HG03039 (cell line): ENCODE results near the gene CEP63.

Experiments used
- ATAC-seq: cut with Tn5 transposase; IDR thresholded peaks from one replicate; pipeline ENCODE4 v1.9.1; 2021; ENCODE audit warnings: mild to moderate bottlenecking, moderate library complexity; ENCODE audit not compliant: unreplicated experiment

Gene CEP63

GRCh38 chr3:134466331-134466730 lies 19.5 kb upstream of the CEP63 start:
- ATAC-seq, result no peak

DNA sequence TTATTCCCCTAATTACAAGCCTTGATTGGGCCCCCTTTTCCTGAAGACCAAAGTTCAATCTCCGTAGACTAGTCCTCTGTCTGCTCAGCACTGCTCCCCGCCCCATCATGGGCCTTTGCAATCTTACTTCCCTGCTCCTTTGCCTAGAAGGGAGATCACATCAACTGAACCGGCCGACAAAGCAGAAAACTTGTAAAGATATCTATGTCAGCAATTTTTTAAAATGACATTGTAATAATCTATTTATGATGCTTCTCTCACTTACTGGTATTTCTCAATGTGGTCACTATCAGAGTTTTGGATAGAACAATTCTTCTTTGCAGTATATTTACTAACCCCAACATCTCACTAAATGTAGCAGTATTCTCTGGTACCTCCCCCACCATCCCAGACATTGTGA lies 17.3 kb upstream of the CEP63 start:
- ATAC-seq, result no peak

DNA sequence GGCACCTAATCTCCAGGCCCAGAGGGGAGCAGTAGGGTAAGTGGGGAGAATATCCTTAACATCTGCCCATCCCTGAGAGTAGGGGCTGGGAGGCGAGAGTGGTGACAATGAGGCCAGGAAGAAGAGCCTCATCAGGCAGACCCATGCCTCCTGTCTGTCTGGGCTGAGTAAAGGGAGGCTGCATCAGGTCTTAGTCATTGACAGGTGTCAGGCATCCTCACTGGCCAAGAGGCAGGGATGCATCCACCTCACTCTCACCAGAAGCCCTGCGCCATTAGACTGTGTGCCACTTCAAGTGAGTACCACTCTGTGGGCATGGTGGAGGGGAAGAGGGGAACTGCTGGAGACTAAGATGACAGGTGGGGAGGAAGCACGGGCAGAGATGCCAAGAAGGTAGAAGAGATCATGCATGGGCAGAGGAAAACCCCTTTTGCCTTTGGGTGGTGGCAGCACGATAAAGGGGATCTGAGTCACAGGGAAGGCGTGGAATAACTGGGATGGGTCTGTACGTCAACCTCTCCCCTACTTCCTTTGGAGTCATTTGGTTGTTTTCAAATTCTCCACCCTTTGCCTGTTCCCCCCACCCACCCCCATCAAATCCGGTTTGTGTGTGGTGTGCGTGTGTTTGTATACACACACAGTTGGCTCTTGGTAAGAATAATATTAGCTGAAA lies 14.2 kb upstream of the CEP63 start:
- ATAC-seq, result no peak

DNA sequence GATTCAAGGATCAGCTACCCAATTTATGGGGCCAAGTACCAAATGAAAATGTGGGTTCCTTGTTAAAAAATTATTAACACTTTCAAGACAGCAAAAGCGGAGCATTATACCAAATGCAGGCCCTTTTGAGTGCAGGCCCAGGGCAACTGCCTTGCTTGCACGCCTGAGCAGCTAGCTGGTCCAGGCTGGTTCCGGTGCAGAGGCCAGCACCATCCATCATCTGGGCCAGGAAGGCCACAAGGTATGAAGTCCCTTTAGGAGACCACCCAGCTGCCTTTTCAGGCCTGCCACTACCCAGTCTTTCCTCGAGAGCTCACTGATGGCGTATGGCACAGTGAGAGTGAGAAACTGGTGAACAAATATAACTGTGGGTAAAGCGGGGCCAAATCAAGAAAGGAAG lies 13.0 kb upstream of the CEP63 start:
- ATAC-seq, result no peak

DNA sequence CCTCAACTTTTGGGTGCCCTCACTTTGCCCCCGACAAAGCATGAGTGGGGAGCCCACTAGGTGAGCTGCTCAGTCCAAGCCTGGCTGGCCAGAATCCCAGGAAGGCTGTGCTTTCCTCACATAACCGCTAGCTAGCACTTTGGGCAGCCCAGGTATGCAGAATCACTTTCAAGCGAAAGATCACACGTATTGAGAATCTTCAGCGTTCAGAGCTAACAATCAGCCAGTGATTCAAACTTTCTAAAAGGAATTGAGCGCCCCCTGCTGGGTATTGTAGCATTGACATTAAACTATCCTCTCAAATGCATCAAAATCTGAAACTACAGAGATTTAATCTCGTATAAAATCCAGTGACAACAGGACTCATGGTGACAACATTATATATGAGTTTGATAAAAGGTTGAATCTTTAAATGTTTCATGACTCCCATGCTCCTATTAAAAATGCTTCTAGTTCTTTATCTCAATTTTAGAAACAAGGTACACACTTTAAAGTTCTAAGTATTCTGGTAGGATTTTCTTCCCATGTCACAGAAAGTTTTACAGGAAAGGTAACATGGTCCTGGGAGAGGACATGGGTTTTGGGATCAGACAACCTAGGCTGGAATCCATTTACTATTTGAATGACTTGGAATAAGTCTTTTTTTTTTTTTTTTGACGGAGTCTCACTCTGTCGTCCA lies 11.8 kb upstream of the CEP63 start:
- ATAC-seq, result no peak

DNA sequence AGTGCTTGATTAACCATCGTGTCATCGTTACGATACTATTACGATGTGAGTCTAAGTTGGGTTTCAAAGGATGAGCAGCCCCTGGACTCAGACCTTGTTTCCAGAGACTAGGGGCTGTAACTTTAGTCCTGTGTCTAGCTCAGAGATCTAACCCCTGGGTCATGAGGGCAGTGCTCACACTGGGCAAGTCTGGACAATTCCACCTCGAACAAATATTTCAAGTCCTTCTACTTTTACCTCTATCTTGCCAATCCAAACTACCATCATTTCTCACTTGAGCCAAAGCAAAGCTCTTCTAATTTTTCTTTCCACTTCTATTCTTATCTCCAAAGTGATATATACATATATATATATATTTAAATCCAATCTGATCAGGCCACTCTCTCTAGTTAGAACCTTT lies 10.9 kb upstream of the CEP63 start:
- no peak for ATAC-seq

DNA sequence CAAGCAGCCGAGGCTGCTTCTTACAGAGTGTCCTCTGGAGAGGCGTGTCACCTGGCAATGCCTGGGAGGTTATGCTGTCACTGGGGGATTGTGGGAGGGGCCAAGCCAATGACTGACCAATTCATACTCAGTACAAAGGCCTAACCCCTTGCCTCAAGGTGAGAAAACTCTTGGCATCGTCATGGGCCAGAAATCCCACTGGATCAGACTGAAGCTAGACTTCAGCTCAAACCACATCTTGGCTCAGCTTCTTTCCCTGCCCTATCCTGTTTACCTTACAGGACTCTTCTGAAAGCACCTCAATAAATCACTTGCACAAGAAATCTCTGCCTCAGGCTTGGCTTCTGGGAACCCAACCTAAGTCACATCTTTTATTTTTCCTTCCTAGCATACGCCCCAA lies 9.6 kb upstream of the CEP63 start:
- ATAC-seq, result no peak

GRCh38 chr3:134477002-134477401 lies 8.9 kb upstream of the CEP63 start:
- ATAC-seq, result no peak

DNA sequence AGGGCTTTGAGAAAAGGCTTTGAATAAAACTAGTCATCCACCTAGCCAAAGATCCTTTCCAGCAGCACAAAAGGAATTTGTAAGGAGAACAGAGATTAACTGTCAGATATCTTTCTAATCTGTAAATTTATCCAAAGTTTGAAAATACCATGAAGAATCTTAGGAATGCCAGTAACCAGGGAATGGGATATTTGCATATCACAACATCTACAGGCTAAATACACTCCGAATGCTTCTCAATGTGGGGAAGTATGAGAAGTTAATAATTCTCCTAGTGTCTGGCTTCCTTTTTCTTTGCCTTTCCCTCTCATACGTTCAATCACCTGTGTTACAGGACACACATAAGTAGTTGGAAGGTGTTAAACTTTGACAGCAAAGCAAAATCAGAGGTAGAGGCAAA lies 7.9 kb upstream of the CEP63 start:
- ATAC-seq, result no peak

DNA sequence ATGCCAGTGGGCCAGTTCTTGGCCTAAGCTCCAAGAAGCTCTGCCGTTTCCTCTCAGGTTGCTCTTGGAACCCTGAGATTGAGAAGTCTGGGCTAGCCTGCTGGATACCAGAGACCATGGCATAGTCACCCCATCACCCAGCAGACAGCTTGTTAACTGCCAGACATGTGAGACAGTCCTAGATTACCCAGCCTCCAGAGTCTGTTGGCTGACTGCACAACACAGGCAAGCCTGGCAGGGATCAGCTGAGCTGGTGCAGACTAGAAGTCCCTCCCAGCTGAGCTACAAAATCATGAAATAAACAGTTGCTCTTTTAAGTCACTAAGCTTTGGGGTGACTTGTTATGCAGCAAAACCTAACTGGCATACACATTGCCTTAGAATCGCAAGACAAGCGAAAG lies 5.3 kb upstream of the CEP63 start:
- ATAC-seq, result no peak

GRCh38 chr3:134481166-134481565 lies 4.7 kb upstream of the CEP63 start:
- ATAC-seq, result no peak

DNA sequence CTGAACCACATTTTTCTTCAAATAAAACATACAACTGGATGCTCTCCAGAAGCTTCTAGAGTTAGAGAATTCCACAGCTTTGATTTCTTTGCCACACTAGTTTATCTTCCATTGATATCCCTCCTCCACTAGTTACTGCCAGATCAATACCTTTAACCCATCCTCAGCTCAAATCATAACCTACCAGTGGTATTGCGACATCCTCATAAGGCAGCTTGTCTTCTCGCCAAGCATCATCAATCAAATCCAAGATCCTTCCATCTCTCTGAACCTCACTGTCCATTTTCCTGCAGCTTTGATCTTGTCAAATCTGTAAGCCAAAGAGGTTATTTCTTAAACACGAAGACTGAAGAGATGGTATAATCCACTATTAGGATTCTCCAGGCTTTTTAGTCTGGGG lies 3.2 kb upstream of the CEP63 start:
- ATAC-seq, result no peak

DNA sequence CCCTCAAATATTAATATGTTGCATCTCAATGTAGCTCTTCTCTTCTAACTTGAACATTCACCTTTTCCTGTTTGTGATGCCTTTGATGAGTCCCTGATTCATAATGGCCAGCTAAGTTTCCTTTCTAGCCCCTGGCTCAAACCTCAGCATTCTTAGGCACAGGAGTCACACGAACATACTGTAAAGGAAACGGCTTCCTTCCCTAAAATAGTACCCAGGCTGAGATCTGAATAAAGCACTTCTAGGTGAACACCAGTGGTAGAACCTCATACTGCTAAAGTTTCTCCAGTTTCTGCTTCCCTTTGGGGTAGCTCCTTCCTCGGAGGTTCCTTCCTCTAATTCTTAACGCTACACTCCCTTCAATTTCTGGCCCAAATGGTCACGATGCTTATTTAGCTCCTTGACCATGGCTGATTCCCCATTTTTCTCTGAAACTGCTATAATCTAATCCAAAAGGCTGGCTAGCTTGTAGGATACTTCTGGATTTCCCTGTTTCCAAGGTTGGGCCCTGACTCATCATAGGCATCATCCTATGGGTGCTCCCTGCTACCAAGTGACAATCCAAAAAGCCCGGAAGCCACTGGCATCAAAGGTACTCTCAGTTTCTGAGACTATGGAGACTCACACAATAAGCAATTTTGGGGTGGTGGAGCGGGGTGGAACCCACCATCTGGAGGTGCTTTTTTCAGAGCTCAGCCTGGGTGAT lies 2.5 kb upstream of the CEP63 start:
- ATAC-seq, result no peak

- peak; percentile 3 for ATAC-seq
Measured at GRCh38 chr3:134485075-134485717, 661 bp upstream of the CEP63 start.

GRCh38 chr3:134486577-134487041 lies 752 bp downstream of the CEP63 start:
- no peak for ATAC-seq

DNA sequence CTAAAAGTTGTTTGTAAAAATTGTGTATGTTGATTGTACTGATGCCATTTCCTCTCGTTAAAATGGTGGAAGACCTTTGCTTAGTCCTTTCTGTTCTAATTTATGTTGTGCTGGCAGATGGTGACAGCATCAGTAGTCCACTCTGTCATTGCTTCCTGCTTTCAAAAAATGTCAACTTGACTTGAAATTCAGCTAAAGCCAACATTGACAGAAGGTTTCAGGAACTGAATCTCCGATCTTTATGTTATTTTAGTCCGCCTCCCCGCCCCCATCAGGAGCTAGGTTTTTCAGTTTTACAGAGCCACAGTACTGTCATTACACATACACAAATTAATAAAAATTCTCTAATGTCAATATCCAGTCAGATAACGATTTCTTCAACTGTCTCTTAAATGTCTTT lies 1.5 kb downstream of the CEP63 start:
- ATAC-seq, result no peak

DNA sequence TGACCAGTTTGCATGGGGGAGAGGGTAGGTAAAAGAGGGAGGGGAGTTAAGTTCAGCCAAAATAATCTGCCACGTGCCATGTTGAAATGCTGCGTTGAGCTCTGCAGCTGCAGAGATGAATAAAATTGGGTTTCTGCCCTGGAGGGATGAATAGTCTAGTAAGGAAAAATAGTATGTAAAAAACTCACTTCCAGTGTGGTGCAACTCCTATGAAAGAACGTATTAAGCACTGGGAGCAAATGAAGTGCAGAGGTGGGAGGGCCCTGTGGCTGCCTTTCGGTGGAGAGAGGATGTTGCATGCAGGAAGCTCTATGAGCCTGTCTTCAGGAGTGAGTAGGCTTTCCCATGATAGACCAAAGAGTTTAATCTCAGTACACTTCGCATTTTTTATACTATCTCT lies 8.6 kb downstream of the CEP63 start:
- no peak for ATAC-seq

DNA sequence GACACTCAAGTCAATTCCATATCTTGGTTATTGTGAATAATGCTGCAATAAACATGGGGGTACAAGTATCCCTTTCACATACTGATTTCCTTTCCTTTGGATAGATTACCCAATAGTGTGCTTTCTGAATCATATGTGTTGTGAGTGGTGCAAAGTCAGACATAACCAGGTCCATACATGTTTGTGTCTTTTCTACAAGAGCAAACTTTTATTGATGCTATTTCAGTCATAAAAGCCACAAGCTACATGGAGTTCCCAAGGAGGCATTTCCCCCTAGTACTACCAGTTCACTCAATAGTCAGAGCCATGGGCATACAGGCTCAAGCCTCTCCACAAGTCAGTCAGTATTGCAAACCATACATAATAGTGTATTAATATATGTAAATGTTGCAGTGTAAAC lies 10.1 kb downstream of the CEP63 start:
- no peak for ATAC-seq

DNA sequence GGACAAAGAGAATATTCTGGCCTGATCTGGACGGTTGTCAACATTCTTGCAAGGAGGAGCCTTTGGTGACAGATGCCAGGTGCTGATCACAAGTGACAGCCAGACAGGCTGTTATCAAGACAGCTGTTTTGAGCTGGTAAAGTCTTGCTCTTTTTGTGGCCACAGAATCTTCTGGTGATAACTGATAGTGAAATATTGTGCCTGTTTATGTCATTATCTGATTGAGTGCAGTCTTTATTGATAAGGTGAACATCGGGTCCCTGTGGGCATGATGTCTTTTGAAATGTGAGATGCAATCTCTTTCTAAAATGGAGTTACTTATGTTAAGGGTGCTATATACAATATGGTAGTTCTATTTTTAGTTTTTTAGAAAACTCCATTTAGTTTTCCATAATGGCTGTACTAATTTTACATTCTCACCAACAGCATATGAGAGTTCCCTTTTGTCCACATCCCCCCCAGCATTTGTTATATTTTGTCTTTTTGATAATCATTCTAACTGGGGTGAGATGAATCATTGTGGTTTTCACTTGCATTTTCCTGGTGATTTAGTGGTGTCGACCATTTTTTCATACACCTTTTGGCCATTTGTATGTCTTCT lies 10.7 kb downstream of the CEP63 start:
- no peak for ATAC-seq

DNA sequence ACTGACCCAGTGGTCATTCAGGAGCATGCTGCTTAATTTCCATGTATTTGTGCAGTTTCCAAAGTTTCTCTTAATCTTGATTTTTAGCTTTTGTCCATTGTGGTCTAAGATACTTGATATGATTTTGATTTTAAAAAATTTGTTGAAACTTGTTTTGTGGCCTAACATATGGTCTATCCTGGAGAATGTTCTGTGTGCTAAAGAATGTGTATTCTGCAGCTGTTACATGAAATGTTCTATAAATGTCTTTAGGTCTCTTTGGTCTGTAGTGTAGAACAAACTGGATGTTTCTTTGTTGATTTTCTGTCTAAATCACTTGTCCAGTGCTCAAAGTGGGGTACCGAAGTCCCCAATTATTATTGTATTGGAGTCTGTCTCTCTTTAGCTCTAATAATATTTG lies 17.4 kb downstream of the CEP63 start:
- no peak for ATAC-seq

GRCh38 chr3:134504132-134504531 lies 18.3 kb downstream of the CEP63 start:
- no peak for ATAC-seq
